22Rv1 (cell line): ENCODE data around the gene CAMK4.

ENCODE experiments used
- ZFX ChIP-seq: fragments of 450-650 bp; IDR thresholded peaks from 2 replicates; pipeline ENCODE4 v1.6.1; 2017; ENCODE audit warnings: antibody characterized with exemption, borderline replicate concordance
- TF ChIP-seq, protein P1 (sequence below): fragments of 450-650 bp; IDR thresholded peaks from 2 replicates; pipeline ENCODE4 v1.5.1; 2017; ENCODE audit warnings: mild to moderate bottlenecking

DNA sequence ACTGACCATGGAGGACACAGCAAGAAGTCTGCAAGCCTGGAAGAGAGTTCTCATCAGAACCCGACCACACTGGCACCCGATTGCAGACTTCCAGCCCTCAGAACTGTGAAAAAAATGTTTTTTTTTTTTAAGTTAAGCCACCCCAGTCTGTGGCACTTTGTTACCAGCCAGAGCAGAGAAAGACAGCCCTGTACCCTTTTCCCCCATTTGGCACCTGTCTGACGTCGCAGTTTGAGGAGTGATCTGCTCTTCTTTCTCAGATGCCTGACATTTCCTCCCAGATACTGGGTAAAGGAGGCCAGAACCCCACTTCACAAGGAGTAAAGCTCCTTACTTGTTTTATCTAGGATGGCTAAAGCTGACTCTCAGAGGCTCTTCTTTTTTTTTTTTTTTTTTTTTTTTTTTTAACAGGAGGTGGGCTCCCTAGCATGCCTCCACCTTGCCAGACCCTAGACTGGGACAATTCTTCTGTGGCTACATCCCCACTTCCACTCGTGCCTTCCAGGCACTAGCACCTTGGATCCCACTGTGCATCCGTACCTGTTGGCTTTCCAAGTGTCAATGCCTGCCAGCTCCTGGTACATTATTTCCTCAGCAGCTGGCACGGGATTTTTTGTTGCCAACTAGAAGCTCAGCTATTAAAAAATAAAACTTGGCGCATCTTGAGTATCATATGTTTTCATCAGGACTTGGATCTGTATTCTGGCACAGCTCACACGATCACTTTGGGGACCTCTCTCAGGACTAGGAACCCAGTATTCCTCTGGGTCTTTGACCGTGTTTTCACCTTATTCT, 14.4 kb downstream of the CAMK4 start:
- TF ChIP-seq, protein P1, sequence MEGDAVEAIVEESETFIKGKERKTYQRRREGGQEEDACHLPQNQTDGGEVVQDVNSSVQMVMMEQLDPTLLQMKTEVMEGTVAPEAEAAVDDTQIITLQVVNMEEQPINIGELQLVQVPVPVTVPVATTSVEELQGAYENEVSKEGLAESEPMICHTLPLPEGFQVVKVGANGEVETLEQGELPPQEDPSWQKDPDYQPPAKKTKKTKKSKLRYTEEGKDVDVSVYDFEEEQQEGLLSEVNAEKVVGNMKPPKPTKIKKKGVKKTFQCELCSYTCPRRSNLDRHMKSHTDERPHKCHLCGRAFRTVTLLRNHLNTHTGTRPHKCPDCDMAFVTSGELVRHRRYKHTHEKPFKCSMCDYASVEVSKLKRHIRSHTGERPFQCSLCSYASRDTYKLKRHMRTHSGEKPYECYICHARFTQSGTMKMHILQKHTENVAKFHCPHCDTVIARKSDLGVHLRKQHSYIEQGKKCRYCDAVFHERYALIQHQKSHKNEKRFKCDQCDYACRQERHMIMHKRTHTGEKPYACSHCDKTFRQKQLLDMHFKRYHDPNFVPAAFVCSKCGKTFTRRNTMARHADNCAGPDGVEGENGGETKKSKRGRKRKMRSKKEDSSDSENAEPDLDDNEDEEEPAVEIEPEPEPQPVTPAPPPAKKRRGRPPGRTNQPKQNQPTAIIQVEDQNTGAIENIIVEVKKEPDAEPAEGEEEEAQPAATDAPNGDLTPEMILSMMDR: no peak
- no peak for TF ChIP-seq ZFX
